D721Med (cell line): ENCODE measurements around the gene FBXO21.

Experiments used
- DNase-seq: peaks from one replicate; pipeline ENCODE4 v3.0.0; 2011; ENCODE audit warnings: low spot score; ENCODE audit not compliant: insufficient read length
- FAIRE-seq: peaks from 2 replicates; lab custom pipeline; 2011; peaks lifted over from hg19 to GRCh38; lab: Jason Lieb, UNC
- TF ChIP-seq, protein P1 (sequence below): IDR thresholded peaks from 2 replicates; pipeline ENCODE4 v1.5.1; 2012; ENCODE audit warnings: mild to moderate bottlenecking, control low read depth; ENCODE audit not compliant: insufficient read depth; ENCODE audit errors: missing control alignments

FBXO21 gene

DNA sequence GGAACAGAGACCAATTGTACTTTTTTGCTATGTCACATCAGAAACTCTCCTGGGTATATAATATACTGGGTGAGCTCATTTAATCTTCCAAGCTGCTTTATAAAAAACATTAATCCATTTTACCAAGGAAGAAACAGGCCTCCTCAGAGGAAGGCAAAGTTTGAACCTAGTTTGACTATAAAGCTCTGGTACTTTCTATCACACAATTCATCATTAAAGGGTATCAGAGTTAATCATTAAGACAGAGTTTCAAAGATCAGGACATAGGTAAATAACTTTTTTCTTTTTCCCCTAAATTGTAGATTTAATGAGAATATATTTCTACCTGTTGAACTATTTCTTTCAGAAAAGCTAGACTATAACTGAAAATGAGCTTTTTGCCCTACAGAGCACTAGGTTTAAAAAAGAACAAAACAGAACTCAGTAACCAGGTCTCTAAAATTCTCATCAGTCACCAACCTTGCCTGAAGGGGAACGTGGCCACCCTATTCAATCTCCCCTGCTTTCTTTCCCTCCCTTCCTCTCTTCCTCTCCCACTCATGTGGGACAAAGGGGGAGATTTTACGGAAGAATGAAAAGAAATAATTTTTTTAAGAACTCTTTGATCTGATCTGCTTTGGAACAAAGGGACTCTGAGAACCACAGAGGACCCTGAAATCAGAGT is 18.6 kb downstream of the FBXO21 start:
- FAIRE-seq (no peak), DNase-seq (no peak)
- TF ChIP-seq, protein P1, sequence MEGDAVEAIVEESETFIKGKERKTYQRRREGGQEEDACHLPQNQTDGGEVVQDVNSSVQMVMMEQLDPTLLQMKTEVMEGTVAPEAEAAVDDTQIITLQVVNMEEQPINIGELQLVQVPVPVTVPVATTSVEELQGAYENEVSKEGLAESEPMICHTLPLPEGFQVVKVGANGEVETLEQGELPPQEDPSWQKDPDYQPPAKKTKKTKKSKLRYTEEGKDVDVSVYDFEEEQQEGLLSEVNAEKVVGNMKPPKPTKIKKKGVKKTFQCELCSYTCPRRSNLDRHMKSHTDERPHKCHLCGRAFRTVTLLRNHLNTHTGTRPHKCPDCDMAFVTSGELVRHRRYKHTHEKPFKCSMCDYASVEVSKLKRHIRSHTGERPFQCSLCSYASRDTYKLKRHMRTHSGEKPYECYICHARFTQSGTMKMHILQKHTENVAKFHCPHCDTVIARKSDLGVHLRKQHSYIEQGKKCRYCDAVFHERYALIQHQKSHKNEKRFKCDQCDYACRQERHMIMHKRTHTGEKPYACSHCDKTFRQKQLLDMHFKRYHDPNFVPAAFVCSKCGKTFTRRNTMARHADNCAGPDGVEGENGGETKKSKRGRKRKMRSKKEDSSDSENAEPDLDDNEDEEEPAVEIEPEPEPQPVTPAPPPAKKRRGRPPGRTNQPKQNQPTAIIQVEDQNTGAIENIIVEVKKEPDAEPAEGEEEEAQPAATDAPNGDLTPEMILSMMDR = no peak

DNA sequence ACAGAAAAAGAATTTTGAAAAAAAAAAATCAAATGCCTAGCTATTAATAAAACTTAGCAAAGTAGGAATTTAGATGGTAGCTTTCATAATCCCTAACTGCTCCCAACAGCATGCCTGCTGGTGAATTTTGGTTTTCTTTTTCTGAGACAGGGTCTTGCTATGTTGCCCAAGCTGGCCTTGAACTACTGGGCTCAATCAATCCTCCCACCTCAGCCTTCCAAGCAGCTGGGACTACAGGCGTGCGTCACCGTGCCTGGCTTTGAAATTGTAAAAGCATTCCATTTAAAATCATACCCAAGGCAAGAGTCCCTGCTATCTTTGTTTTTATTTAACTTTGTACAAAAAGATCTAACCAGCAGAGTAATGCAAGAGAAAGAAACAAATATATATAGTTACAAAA is 20.7 kb downstream of the FBXO21 start:
- TF ChIP-seq, protein P1 = no peak
- DNase-seq (no peak), FAIRE-seq (no peak)

DNA sequence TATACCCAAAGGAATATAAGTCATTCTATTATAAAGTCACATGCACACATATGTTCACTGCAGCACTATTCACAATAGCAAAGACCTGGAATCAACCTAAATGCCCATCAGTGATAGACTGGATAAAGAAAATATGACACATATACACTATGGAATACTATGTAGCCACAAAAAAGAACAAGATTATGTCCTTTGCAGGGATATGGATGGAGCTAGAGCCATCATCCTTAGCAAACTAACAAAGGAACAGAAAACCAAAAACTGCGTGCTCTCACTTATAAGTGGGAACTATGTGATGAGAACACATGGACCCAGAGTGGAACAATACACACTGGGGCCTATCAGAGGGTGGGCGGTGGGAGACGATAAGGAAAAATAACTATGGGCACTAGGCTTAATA is 21.3 kb downstream of the FBXO21 start:
- FAIRE-seq (no peak), DNase-seq (no peak)
- TF ChIP-seq, protein P1 = no peak

DNA sequence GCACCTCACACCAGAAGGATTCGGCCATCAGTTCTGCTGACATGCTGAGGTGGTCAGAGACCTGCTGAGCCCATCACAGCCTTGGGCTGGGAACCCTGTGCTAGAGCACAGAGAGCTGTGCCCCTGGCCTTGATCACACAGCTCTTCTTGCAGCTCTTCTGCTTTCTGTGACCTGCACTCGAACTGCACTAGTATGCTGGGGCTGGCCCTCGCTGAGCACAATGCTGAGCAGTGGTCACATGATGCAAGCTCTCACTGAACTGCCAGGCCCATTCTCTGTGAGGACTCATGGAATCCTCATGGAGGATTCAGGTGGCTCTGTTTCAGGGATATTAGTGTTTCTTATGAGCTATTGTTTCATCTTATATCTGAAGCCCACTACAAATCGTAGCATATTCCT is 22.5 kb downstream of the FBXO21 start:
- TF ChIP-seq, protein P1 = no peak
- no peak for FAIRE-seq

GRCh38 chr12:117166107-117166506 is 24.2 kb downstream of the FBXO21 start:
- TF ChIP-seq, protein P1 = no peak
- no peak for DNase-seq
- FAIRE-seq = no peak

More for the DNA sequence above, 22.5 kb downstream of the FBXO21 start:
- DNase-seq = no peak

DNA sequence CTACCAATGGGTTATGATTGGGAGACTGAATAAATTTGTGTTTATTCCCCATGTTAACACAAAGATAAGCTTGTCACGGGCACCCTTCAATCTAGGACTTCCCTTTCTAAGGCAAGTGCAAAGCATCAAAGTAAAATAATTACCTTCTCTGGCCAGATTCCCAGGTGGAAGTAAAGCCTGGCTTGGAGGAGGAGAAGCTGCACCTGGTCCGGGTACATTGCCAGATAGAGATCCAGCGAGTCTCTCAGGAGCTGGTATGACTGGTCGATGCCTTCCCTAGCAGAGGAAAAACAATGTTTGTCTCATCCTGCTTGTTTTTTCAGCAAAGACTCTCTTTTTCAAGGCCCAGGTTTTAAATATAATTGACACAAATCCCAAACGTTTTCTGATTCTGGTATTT is 24.9 kb downstream of the FBXO21 start:
- FAIRE-seq (no peak), DNase-seq (no peak)
- TF ChIP-seq, protein P1 = no peak

- TF ChIP-seq, protein P1 = no peak
- FAIRE-seq = no peak
- no peak for DNase-seq
Measured at GRCh38 chr12:117162633-117163032, 27.6 kb downstream of the FBXO21 start.
